Measurements from ENCODE around the gene GNB1L. TPM values are rescaled to one million over a fixed set of nuclear protein-coding genes. Genes with fewer than 3 reads are reported as not detected.

The GNB1L gene
- total RNA-seq, 1 experiment from 2014 or later: 27.0 TPM

DNA sequence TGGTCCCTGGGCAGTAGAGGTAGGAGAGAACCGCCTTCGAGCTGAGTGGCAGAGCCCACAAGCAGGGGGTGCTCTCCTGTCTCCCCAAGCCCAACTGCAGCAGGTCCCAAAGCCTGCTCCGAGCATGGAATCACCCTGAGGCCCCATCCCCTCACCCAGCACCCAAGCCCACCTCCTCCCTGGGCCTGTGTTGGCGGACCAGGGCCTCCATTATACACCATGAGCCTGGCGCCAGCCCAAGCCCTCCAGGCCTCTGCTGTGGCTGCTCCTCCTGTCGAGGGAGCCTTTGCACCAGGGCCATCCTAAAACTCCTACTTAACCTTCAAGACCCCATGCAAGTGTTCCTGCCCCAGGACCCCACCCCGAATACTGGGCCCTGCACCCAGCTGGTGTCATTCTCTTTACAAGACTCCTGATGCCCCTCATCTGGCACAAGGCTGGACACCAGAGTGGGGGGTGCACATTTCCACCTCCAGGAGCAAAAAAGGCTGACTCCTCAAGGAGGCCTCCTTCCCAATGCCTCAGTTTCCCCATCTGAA lies 114.7 kb downstream of the GNB1L start:
- no peaks in the 10 kb centered on the region for H3F3A ChIP-seq (ENCODE audit: low read length, unreplicated experiment)
- H3K27me3 ChIP-seq (ENCODE audit: low read length): no peaks in the 10 kb centered on the region
- POLR2A ChIA-PET (ENCODE audit: unreplicated experiment): no interaction called here
- ATAC-seq: no peak
- H3K9me3 ChIP-seq (ENCODE audit: low read length): no peaks in the 10 kb centered on the region
- H3K79me2 ChIP-seq (ENCODE audit: low read length): no peaks in the 10 kb centered on the region
- no TSS peak for BruUV-seq (replicated peaks)
- no peak overlapping the region for H3K9ac ChIP-seq (ENCODE audit: low read length)
- H3K9me2 ChIP-seq (replicated peaks; ENCODE audit: low read length): no peaks in the 10 kb centered on the region
- no peak overlapping the region for H3K4me3 ChIP-seq (ENCODE audit: low read length)
- H3K4me2 ChIP-seq (ENCODE audit: low read length): no peak overlapping the region
- no peaks in the 10 kb centered on the region for H4K20me1 ChIP-seq (ENCODE audit: low read length)
- H3K27ac ChIP-seq (ENCODE audit: low read length): no peak overlapping the region
- H2AFZ ChIP-seq (ENCODE audit: low read length): no peak overlapping the region
- CTCF ChIA-PET: no interaction called here
- no peak for DNase-seq
- intact Hi-C loops (cut with micrococcal nuclease): no loop called here
- no peaks in the 10 kb centered on the region for H3K4me1 ChIP-seq (ENCODE audit: insufficient read depth, low read length)
- no peaks in the 10 kb centered on the region for H3K36me3 ChIP-seq (ENCODE audit: low read depth, low read length)
- TF ChIP-seq, protein P1, sequence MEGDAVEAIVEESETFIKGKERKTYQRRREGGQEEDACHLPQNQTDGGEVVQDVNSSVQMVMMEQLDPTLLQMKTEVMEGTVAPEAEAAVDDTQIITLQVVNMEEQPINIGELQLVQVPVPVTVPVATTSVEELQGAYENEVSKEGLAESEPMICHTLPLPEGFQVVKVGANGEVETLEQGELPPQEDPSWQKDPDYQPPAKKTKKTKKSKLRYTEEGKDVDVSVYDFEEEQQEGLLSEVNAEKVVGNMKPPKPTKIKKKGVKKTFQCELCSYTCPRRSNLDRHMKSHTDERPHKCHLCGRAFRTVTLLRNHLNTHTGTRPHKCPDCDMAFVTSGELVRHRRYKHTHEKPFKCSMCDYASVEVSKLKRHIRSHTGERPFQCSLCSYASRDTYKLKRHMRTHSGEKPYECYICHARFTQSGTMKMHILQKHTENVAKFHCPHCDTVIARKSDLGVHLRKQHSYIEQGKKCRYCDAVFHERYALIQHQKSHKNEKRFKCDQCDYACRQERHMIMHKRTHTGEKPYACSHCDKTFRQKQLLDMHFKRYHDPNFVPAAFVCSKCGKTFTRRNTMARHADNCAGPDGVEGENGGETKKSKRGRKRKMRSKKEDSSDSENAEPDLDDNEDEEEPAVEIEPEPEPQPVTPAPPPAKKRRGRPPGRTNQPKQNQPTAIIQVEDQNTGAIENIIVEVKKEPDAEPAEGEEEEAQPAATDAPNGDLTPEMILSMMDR (conservative IDR thresholded peaks at IDR 0.05; ENCODE audit: low read depth, low read length): no peak
- TF ChIP-seq EZH2 (IDR thresholded peaks at IDR 0.05; ENCODE audit: low read length, unreplicated experiment): no peak
- TF ChIP-seq EZH2phosphoT487 (IDR thresholded peaks at IDR 0.05; ENCODE audit: borderline replicate concordance, low read length): no peak

DNA sequence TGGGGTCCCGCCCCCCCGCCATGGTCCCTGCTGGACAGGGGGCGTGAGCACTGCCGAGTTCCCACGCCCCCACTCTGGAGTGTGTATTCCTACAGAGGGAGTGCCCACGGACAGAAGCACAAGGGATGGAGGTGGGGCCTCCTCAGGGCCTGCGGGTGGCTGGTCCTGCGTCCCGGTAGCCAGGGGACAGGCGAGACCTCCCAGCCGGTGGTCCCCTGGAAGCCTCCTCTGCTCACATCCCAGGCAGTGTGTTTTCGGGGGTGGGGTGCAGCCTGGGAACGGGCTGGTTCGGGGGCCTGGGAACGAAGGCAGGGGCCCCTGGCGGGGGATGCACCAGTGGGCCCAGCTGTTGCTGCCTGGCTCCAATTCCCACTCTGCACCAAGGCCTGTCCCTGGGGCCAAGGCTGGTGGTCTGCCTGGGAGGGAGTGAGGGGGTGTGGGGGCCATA lies 115.2 kb downstream of the GNB1L start:
- Histone ChIP-seq H3K9me2 (replicated peaks; ENCODE audit: low read length) (no peaks in the 10 kb centered on the region), H3F3A (ENCODE audit: low read length, unreplicated experiment) (no peaks in the 10 kb centered on the region), H3K4me2 (ENCODE audit: low read length) (no peak overlapping the region), H3K79me2 (ENCODE audit: low read length) (no peaks in the 10 kb centered on the region), H3K9me3 (ENCODE audit: low read length) (no peaks in the 10 kb centered on the region), H3K27me3 (ENCODE audit: low read length) (no peaks in the 10 kb centered on the region), H3K4me3 (ENCODE audit: low read length) (no peak overlapping the region), H4K20me1 (ENCODE audit: low read length) (no peaks in the 10 kb centered on the region), H3K9ac (ENCODE audit: low read length) (no peak overlapping the region), H3K36me3 (ENCODE audit: low read depth, low read length) (no peaks in the 10 kb centered on the region), H3K4me1 (ENCODE audit: insufficient read depth, low read length) (no peaks in the 10 kb centered on the region), H2AFZ (ENCODE audit: low read length) (no peak overlapping the region), H3K27ac (ENCODE audit: low read length) (no peak overlapping the region)
- ATAC-seq (no peak), DNase-seq (no peak)
- TF ChIP-seq EZH2phosphoT487 (IDR thresholded peaks at IDR 0.05; ENCODE audit: borderline replicate concordance, low read length) (no peak), EZH2 (IDR thresholded peaks at IDR 0.05; ENCODE audit: low read length, unreplicated experiment) (no peak)
- TF ChIP-seq, protein P1 (conservative IDR thresholded peaks at IDR 0.05; ENCODE audit: low read depth, low read length): no peak
- no TSS peak for BruUV-seq (replicated peaks)
- intact Hi-C loops (cut with micrococcal nuclease): no loop called here
- POLR2A ChIA-PET (ENCODE audit: unreplicated experiment): no interaction called here
- CTCF ChIA-PET: no interaction called here

DNA sequence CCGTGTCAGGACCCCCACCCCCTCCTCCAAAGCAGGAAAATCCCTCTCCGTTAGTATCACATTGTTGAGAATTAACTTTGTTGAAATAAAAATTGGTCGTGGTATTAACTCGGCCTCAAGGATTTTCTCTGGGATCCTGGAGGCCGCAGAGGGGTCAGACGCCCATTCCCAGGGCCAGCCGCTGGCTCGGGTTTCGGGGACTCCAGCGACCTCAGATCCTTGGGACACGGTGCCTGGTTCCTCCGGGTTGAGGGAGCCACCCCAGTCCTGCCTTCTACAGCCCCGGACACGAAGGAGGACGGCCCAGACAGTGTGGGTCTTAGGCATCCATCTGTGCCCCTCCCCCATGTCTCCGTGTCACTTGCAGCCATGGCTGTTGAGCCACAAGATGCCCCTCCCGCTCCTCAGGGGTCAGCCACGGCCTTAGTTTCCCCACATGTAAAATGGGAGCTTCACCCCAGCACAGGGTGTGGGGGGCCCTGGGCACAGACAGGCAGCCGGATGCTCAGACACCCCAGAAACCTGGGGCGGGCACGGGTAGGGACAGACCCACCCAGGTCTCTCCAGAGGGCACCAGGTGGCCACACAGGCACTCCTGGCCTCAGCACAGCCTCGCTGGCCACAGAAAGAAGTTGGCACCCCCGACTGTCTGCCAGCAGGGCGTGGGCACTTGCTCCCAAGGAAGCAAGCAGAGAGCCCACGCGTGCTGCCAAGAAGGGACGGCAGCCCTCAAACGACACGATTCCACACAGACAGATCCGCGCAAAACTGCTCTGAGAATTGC lies 115.8 kb downstream of the GNB1L start:
- DNase-seq (no peak), ATAC-seq (no peak)
- Histone ChIP-seq H3K4me3 (ENCODE audit: low read length) (no peak overlapping the region), H3K9me3 (ENCODE audit: low read length) (no peaks in the 10 kb centered on the region), H3K9ac (ENCODE audit: low read length) (no peak overlapping the region), H2AFZ (ENCODE audit: low read length) (no peak overlapping the region), H3K9me2 (replicated peaks; ENCODE audit: low read length) (no peaks in the 10 kb centered on the region), H3K4me2 (ENCODE audit: low read length) (no peak overlapping the region), H3F3A (ENCODE audit: low read length, unreplicated experiment) (no peaks in the 10 kb centered on the region), H3K27me3 (ENCODE audit: low read length) (no peaks in the 10 kb centered on the region), H3K79me2 (ENCODE audit: low read length) (no peaks in the 10 kb centered on the region), H3K27ac (ENCODE audit: low read length) (no peak overlapping the region), H3K36me3 (ENCODE audit: low read depth, low read length) (no peaks in the 10 kb centered on the region), H3K4me1 (ENCODE audit: insufficient read depth, low read length) (no peaks in the 10 kb centered on the region), H4K20me1 (ENCODE audit: low read length) (no peaks in the 10 kb centered on the region)
- BruUV-seq (replicated peaks): no TSS peak
- ChIA-PET CTCF (no interaction called here), POLR2A (ENCODE audit: unreplicated experiment) (no interaction called here)
- no peak for TF ChIP-seq EZH2 (IDR thresholded peaks at IDR 0.05; ENCODE audit: low read length, unreplicated experiment)
- TF ChIP-seq EZH2phosphoT487 (IDR thresholded peaks at IDR 0.05; ENCODE audit: borderline replicate concordance, low read length): no peak
- TF ChIP-seq, protein P1 (conservative IDR thresholded peaks at IDR 0.05; ENCODE audit: low read depth, low read length): no peak
- intact Hi-C loops (cut with micrococcal nuclease): no loop called here
